Suprapubic skin (tissue), 4 donors: ENCODE measurements around the gene RUNX2. TPM values are rescaled to one million over a fixed set of nuclear protein-coding genes. Genes with fewer than 3 reads are reported as not detected.

ENCODE experiments used
- DNase-seq, 2 donors: peaks; one replicate each; pipeline ENCODE4 v3.0.0-alpha.2; 2019; ENCODE audit warnings: low spot score in 2 of 2
- H3K27ac ChIP-seq: fragments of 200-600 bp; sonication (generic); one replicate; pipeline ENCODE4 v1.5.1; 2019
- H3K27me3 ChIP-seq: fragments of 200-600 bp; sonication (generic); one replicate; pipeline ENCODE4 v1.5.1; 2019
- H3K36me3 ChIP-seq: fragments of 200-600 bp; sonication (generic); one replicate; pipeline ENCODE4 v1.5.1; 2019
- H3K4me1 ChIP-seq: fragments of 200-600 bp; sonication (generic); one replicate; pipeline ENCODE4 v1.5.1; 2019
- H3K4me3 ChIP-seq: fragments of 200-600 bp; sonication (generic); one replicate; pipeline ENCODE4 v1.5.1; 2019; ENCODE audit warnings: mild to moderate bottlenecking
- H3K9me3 ChIP-seq: fragments of 200-600 bp; sonication (generic); one replicate; pipeline ENCODE4 v1.5.1; 2019
- CTCF ChIP-seq, 2 donors: fragments of 200-600 bp in 1 of 2; fragments of 450-650 bp in 1 of 2; sonication (generic) in 1 of 2; IDR thresholded peaks; one replicate each; pipeline ENCODE4 v1.5.1; 2016 to 2019; ENCODE audit warnings: antibody characterized with exemption in 2 of 2, mild to moderate bottlenecking in 1 of 2, moderate library complexity in 1 of 2
- EP300 ChIP-seq: sonication (generic); formaldehyde crosslinking; IDR thresholded peaks from one replicate; pipeline ENCODE4 v1.6.1; 2017; ENCODE audit warnings: antibody characterized with exemption
- POLR2A ChIP-seq, 2 donors: fragments of 450-650 bp; IDR thresholded peaks; one replicate each; pipeline ENCODE4 v1.6.1; 2017; ENCODE audit warnings: antibody characterized with exemption in 2 of 2, mild to moderate bottlenecking in 2 of 2, moderate library complexity in 2 of 2
- POLR2AphosphoS5 ChIP-seq, 3 donors: sonication (generic); formaldehyde crosslinking; IDR thresholded peaks; one replicate each; pipeline ENCODE4 v1.6.1; 2017; ENCODE audit warnings: antibody characterized with exemption in 3 of 3
- WGBS: methylation state at CpG from one replicate; pipeline ENCODE4 v1.1.5; 2018; 5-methylcytosine and 5-hydroxymethylcytosine counted together
- total RNA-seq, 4 donors: library from RNA; depleted of rRNA; stranded (reverse); fragments of >200 nt; gene quantifications; one replicate each; pipeline ENCODE4 v1.1.0, GENCODE V29; 2016

The RUNX2 gene
- total RNA-seq, 4 donors from 2014 or later: 2.6 to 5.9 (median 3.1) TPM

- no peak for DNase-seq
- H3K27ac ChIP-seq: no peak overlapping the region
- 68% methylated on average over 13 of the region's 13 CpGs for WGBS
Measured at GRCh38 chr6:45586216-45587171, 258.4 kb downstream of the RUNX2 start.

DNA sequence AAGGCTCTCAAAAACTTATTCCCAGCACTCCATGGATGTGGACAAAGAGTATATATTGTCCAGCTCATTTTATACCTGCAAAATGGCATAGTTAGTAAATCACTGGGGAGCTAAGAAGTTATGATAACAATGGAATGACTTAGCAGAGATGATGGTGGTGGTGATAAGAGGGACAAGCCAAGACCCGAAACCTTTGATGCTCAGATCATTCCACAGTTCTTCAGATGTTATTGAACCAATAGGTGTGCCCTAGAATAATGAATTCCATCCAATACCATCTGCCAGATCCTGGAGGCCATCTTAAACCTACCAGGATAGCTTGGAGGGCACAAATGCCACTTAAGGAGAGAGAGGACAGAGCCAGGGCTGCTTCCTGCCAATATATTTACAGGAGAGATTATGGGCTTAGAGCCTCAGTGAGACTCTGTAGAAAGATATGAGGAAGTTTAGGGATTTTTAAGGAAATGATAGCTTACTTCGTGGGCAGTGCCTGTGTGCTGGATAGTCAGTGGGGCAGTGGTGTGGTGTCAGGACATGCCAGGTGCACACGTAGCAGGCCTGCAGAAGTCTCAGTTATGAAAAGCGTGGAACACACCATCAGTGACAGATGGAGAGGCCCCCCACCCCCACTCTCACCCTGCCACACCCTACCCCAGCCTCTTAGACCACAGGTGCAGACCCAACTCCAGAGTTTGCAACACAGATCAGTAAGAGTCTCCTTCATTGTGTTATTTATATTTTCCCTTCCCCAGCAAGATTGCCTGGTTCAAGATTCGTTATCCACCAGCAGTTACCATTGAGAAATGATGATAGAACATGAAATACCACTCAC lies 259.3 kb downstream of the RUNX2 start:
- H3K4me3 ChIP-seq: no peak overlapping the region
- H3K9me3 ChIP-seq: no peaks in the 10 kb centered on the region
- H3K27me3 ChIP-seq: no peaks in the 10 kb centered on the region
- no peak for TF ChIP-seq EP300
- no peak for TF ChIP-seq CTCF (IDR thresholded peaks at IDR 0.05)
- no peak for TF ChIP-seq POLR2AphosphoS5 (IDR thresholded peaks at IDR 0.05)
- no peak for TF ChIP-seq POLR2A (IDR thresholded peaks at IDR 0.05)
- no peak overlapping the region for H3K27ac ChIP-seq
- H3K4me1 ChIP-seq: peaks cover 17% of the 10 kb centered on the region
- no peaks in the 10 kb centered on the region for H3K36me3 ChIP-seq
- WGBS: 81% methylated on average over 5 of the region's 5 CpGs
- DNase-seq: no peak

More at GRCh38 chr6:45586216-45587171, 258.4 kb downstream of the RUNX2 start:
- Histone ChIP-seq H3K36me3 (no peaks in the 10 kb centered on the region), H3K9me3 (no peaks in the 10 kb centered on the region), H3K4me1 (peaks cover 17% of the 10 kb centered on the region), H3K27me3 (no peaks in the 10 kb centered on the region), H3K4me3 (no peak overlapping the region)
- TF ChIP-seq CTCF (IDR thresholded peaks at IDR 0.05) (no peak), POLR2AphosphoS5 (IDR thresholded peaks at IDR 0.05) (no peak), EP300 (no peak), POLR2A (IDR thresholded peaks at IDR 0.05) (no peak)

DNA sequence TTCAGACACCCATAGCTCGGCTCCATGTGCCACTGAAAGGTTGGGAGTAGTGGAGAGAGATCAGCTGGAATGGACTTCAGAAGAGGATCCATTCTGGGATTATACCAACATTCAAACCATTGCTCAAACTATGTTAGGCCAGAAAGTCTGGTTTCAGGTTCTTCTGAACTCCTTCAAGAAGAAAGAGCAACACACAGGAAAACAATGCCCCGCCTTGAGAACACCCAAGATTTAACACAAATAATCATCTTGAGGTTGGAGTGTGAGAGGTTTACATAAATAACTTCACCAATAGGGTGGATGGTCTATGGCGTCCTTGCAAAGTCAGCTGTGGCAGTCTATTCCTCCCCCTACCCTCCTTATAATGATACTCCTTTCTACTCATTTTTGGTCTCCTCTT lies 261.2 kb downstream of the RUNX2 start:
- TF ChIP-seq POLR2A (IDR thresholded peaks at IDR 0.05): no peak
- no peak for TF ChIP-seq CTCF (IDR thresholded peaks at IDR 0.05)
- TF ChIP-seq POLR2AphosphoS5 (IDR thresholded peaks at IDR 0.05): no peak
- no peak for TF ChIP-seq EP300
- Histone ChIP-seq H3K4me1 (peaks cover 17% of the 10 kb centered on the region), H3K36me3 (no peaks in the 10 kb centered on the region), H3K27ac (no peak overlapping the region), H3K27me3 (no peaks in the 10 kb centered on the region), H3K4me3 (no peak overlapping the region), H3K9me3 (no peaks in the 10 kb centered on the region)
- DNase-seq: no peak
- 87% methylated on average over 3 of the region's 3 CpGs for WGBS

DNA sequence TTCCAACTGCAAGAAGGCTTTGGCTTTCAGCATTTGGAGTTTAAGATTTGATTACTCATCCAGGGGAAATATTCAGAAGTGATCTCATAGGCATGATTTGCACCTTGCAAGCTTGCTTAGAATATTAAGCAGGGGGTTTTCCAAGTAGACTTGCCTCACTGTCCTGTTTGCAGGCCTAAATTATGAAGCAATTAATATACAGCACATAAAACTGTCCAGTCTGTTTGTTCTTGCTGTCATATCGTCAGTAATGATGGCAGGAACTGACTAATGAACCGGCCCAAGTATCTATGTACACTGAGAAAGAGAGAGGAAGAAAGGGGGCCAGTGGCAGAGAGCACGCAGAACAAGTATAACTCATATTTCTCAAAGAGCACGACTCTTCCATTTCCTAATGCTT lies 262.1 kb downstream of the RUNX2 start:
- H3K27ac ChIP-seq: peak overlapping the region; percentile 2

More for the DNA sequence above, 262.1 kb downstream of the RUNX2 start:
- H3K36me3 ChIP-seq: no peaks in the 10 kb centered on the region
- H3K9me3 ChIP-seq: no peaks in the 10 kb centered on the region
- H3K27me3 ChIP-seq: no peaks in the 10 kb centered on the region
- 33% methylated on average over 4 of the region's 4 CpGs for WGBS
- DNase-seq: no peak
- no peak overlapping the region for H3K4me3 ChIP-seq
- H3K4me1 ChIP-seq: peaks cover 17% of the 10 kb centered on the region
- no peak for TF ChIP-seq POLR2A (IDR thresholded peaks at IDR 0.05)
- no peak for TF ChIP-seq CTCF (IDR thresholded peaks at IDR 0.05)
- no peak for TF ChIP-seq EP300
- TF ChIP-seq POLR2AphosphoS5 (IDR thresholded peaks at IDR 0.05): no peak
